DND-41 (cell line): ENCODE data around the gene RGS14.

Experiments
- EZH2 ChIP-seq: IDR thresholded peaks from 3 replicates; pipeline ENCODE4 v1.6.1; 2012; ENCODE audit warnings: borderline replicate concordance, low read depth, mild to moderate bottlenecking, moderate library complexity, low read length, inconsistent platforms; ENCODE audit not compliant: severe bottlenecking
- TF ChIP-seq, protein P1 (sequence below): IDR thresholded peaks from 2 replicates; pipeline ENCODE4 v1.5.1; 2012; ENCODE audit warnings: borderline replicate concordance, low read length, moderate library complexity, mild to moderate bottlenecking; ENCODE audit not compliant: poor library complexity, severe bottlenecking; ENCODE audit errors: extremely low read depth

DNA sequence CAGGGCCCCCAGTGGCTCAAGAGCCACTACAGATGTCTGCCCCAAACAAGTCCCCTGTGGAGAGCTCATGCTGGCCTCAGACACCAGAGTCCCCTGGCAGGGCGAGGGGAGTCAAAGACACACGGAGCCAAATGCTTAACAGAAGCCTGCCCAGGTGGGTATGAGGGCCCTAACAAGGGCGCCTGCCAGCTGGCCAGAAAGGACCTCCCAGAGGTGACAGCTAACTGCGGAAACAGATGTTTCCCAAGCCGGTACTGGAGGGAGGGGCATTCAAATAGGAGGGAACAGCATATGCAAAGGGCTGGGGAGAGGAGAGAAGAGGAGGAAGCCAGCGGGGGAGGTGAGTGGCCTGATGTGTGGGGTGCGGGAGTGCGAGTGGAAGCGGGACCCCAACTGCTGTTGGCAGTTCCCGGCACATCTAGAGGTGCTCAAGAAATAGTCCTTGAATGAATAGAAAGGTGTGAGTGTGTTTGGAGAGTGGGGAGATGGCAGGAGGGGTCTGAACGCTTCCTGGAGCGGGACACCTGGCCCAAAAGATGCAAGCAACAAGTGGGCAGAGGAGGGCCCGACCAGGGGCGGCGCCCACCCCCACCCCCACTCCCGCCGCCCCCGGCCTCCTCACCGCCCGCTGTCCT is 46.9 kb upstream of the RGS14 start:
- TF ChIP-seq EZH2 = no peak
- TF ChIP-seq, protein P1, sequence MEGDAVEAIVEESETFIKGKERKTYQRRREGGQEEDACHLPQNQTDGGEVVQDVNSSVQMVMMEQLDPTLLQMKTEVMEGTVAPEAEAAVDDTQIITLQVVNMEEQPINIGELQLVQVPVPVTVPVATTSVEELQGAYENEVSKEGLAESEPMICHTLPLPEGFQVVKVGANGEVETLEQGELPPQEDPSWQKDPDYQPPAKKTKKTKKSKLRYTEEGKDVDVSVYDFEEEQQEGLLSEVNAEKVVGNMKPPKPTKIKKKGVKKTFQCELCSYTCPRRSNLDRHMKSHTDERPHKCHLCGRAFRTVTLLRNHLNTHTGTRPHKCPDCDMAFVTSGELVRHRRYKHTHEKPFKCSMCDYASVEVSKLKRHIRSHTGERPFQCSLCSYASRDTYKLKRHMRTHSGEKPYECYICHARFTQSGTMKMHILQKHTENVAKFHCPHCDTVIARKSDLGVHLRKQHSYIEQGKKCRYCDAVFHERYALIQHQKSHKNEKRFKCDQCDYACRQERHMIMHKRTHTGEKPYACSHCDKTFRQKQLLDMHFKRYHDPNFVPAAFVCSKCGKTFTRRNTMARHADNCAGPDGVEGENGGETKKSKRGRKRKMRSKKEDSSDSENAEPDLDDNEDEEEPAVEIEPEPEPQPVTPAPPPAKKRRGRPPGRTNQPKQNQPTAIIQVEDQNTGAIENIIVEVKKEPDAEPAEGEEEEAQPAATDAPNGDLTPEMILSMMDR = no peak
